Left renal cortex interstitium (tissue), 4 donors: ENCODE measurements around the gene MATK. TPM values are rescaled to one million over a fixed set of nuclear protein-coding genes. Genes with fewer than 3 reads are reported as not detected.

Source experiments
- polyA plus RNA-seq, 4 donors: library from polyadenylated mRNA; unstranded; fragments of 120-200 nt; gene quantifications; one replicate each; pipeline ENCODE4 v1.2.1, GENCODE V29; 2013; ENCODE audit not compliant: insufficient read length in 4 of 4

The MATK gene
- polyA plus RNA-seq, 4 donors: 0.96 to 2.1 (median 1.8) TPM

Other genes with a start within 250 kb of the MATK start
- gene TEKTIP1, start 247.2 kb downstream of the MATK start, polyA plus RNA-seq: 1 to 10 TPM; 3.1 to 9.0 (median 7.0) TPM
- gene MFSD12, start 228.8 kb downstream of the MATK start, polyA plus RNA-seq: 10 to 100 TPM; 44.5 to 76.8 (median 61.8) TPM
- 100 to 1,000 TPM in 1 of 4 donors, 10 to 100 TPM in 3; 67.9 to 111 (median 91.2) TPM for gene HMG20B, start 213.4 kb downstream of the MATK start, polyA plus RNA-seq
- 1 to 10 TPM; 2.3 to 3.3 (median 2.8) TPM for gene GIPC3, start 200.9 kb downstream of the MATK start, polyA plus RNA-seq
- gene TBXA2R, start 179.5 kb downstream of the MATK start, polyA plus RNA-seq: 1 to 10 TPM; 2.3 to 3.8 (median 3.1) TPM
- gene CACTIN, start 159.6 kb downstream of the MATK start, polyA plus RNA-seq: 10 to 100 TPM; 18.6 to 35.0 (median 29.3) TPM
- gene PIP5K1C, start 85.9 kb downstream of the MATK start, polyA plus RNA-seq: 10 to 100 TPM; 18.3 to 37.0 (median 28.8) TPM
- 10 to 100 TPM in 3 of 4 donors, 1 to 10 TPM in 1; 8.6 to 16.0 (median 11.3) TPM for gene TJP3, start 78.0 kb downstream of the MATK start, polyA plus RNA-seq
- 10 to 100 TPM; 12.8 to 25.4 (median 19.9) TPM for gene APBA3, start 24.7 kb downstream of the MATK start, polyA plus RNA-seq
- 10 to 100 TPM; 30.6 to 58.9 (median 37.0) TPM for gene MRPL54, start 23.7 kb downstream of the MATK start, polyA plus RNA-seq
- gene RAX2, start 14.2 kb downstream of the MATK start, polyA plus RNA-seq: under 1 TPM in 1 of 4 donors, not detected in 3; 0.06 TPM
- 1 to 10 TPM; 1.2 to 2.8 (median 1.8) TPM for gene ZFR2, start 82.7 kb upstream of the MATK start, polyA plus RNA-seq
- gene ATCAY, start 94.3 kb upstream of the MATK start, polyA plus RNA-seq: under 1 TPM; 0.16 to 0.95 (median 0.53) TPM
- under 1 TPM in 3 of 4 donors, not detected in 1; 0.16 to 0.25 (median 0.18) TPM for gene NMRK2, start 146.7 kb upstream of the MATK start, polyA plus RNA-seq
- gene DAPK3, start 184.7 kb upstream of the MATK start, polyA plus RNA-seq: 10 to 100 TPM; 34.4 to 52.3 (median 47.1) TPM
- gene EEF2, start 199.1 kb upstream of the MATK start, polyA plus RNA-seq: 1,000 to 10,000 TPM; 1,516 to 2,178 (median 1,698) TPM
- gene PIAS4, start 221.4 kb upstream of the MATK start, polyA plus RNA-seq: 10 to 100 TPM; 29.0 to 50.9 (median 36.3) TPM